HG03175 (cell line): ENCODE measurements around the gene ZFYVE1.

Experiments
- ATAC-seq: cut with Tn5 transposase; IDR thresholded peaks from one replicate; pipeline ENCODE4 v1.9.1; 2021; ENCODE audit warnings: mild to moderate bottlenecking, moderate library complexity; ENCODE audit not compliant: unreplicated experiment

Gene ZFYVE1

DNA sequence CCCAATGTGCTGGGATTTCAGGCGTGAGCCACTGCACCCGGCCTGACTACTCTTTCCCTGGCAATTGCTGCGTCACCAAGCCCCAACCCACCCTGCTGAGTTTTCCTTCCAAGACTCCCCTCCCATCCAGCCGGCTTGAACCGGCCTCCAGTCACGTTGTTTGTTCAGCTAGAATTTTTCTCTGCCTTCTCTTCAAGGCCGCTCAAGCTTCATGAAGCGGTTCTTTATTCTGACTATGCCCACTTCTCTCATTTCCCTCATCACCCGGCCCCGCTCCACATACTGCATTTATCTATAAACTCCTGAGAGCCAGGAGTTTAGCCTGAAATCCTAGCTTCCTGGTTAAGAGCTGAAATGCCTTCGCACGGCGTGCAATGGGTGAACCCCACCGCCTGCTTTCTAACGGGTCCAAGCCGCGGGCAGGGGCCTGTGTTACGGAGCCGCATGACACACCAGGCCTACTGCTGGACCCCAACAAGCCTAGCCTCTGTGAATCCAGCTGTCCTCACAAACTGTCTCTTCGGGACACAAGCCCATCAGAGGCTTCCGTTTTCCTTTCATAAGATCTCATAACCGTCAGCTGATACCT is 101.6 kb downstream of the ZFYVE1 start:
- ATAC-seq, result no peak

DNA sequence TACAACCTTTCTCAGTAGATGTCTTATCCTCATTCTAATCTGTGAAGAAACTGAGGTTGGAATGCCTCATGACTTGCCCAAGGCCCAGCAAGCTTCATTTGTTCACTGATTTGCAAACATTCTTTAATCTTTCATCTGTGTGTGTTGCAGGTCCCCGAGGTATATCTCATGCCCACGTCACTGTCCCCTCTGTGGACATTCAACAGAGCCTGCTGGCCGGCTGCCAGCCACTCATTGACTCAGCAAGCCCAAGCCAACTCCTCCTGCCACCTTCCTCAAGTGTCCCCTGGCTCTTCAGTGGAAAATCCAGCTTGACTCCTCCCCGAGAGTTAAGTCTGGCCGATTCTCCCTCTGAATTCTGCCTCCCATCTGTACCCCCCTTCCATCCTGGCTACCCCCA is 102.6 kb downstream of the ZFYVE1 start:
- no peak for ATAC-seq

GRCh38 chr14:72921396-72921795 is 105.5 kb downstream of the ZFYVE1 start:
- ATAC-seq, result no peak

DNA sequence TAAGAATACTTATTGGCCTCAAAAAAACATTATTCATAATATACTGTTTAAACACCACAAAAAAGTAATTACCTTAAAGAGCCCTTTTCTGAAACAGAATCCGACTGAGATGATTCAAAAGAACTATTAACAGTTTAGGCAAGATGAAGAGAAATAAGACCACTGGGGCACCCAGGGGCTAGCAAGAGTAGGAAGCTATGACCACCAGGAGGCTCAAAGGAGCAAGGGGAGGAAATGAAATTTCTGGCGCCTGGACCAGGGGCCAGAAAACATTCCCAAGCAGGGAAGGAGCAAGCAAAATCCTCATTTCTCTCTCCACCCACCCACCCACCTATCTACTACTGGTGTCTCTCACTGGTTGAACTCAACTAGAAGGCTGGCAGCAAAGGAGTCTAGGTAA is 106.9 kb downstream of the ZFYVE1 start:
- ATAC-seq, result no peak
